A549 (cell line): ENCODE measurements around the gene MIA. TPM values are rescaled to one million over a fixed set of nuclear protein-coding genes. Genes with fewer than 3 reads are reported as not detected.

Experiments used
- ATAC-seq, 2 experiments: fragments of 200-7000 bp in 1 of 2; fragments of >200 bp in 1 of 2; cut with Nextera tagmentation in 1 of 2; cut with Tn5 transposase in 1 of 2; 3 replicates each; pipeline versions ENCODE4 v1.8.0 to v1.9.1; 2018 to 2020; ENCODE audit warnings: mild to moderate bottlenecking in 1 of 2, moderate library complexity in 1 of 2
- CTCF ChIA-PET: fragments of 300-600 bp; sonication (Branson Sonifier 250); formaldehyde crosslinking; extraction: SDS; loops from one replicate; lab custom pipeline; 2021; ENCODE audit warnings: antibody characterized with exemption, inconsistent platforms; lab: Yijun Ruan, JAX
- POLR2A ChIA-PET: fragments of 350-600 bp; formaldehyde crosslinking; extraction: SDS; loops from one replicate; lab custom pipeline; 2021; ENCODE audit warnings: antibody characterized with exemption, inconsistent platforms; lab: Yijun Ruan, JAX
- DNase-seq, 2 experiments: peaks; one replicate each; pipeline versions ENCODE4 v3.0.0 to v3.0.0-alpha.2; 2011 to 2016; ENCODE audit warnings: low read depth in 1 of 2, low spot score in 1 of 2
- FAIRE-seq: peaks from 2 replicates; lab custom pipeline; 2011; peaks lifted over from hg19 to GRCh38; lab: Jason Lieb, UNC
- H3K27ac ChIP-seq, 2 experiments: fragments of >200 bp; sonication (Bioruptor Twin); formaldehyde crosslinking; 3 replicates each; pipeline ENCODE4 v1.5.1; 2016 to 2017
- H3K4me1 ChIP-seq: fragments of >200 bp; sonication (Bioruptor Twin); formaldehyde crosslinking; 3 replicates; pipeline ENCODE4 v1.6.1; 2016
- H3K4me2 ChIP-seq: fragments of >200 bp; sonication (Bioruptor Twin); formaldehyde crosslinking; 3 replicates; pipeline ENCODE4 v1.6.1; 2016
- H3K4me3 ChIP-seq: fragments of >200 bp; sonication (Bioruptor Twin); formaldehyde crosslinking; 3 replicates; pipeline ENCODE4 v1.5.1; 2016
- H3K9me3 ChIP-seq: fragments of >200 bp; sonication (Bioruptor Twin); formaldehyde crosslinking; 3 replicates; pipeline ENCODE4 v1.6.1; 2016
- CEBPB ChIP-seq, 2 experiments: fragments of >200 bp in 1 of 2; sonication (Bioruptor Twin) in 1 of 2; formaldehyde crosslinking in 1 of 2; IDR thresholded peaks; 2 replicates each; pipeline ENCODE4 v1.6.1; 2012 to 2016
- CTCF ChIP-seq: fragments of >200 bp; sonication (Bioruptor Twin); formaldehyde crosslinking; IDR thresholded peaks from 3 replicates; pipeline ENCODE4 v1.5.1; 2016
- EHF ChIP-seq: fragments of 250-450 bp; sonication (Bioruptor Pico); IDR thresholded peaks from 2 replicates; pipeline ENCODE4 v1.5.0; 2020; ENCODE audit warnings: mild to moderate bottlenecking
- ESRRA ChIP-seq: fragments of 150-350 bp; IDR thresholded peaks from 2 replicates; pipeline ENCODE4 v1.6.1; 2014; ENCODE audit warnings: mild to moderate bottlenecking, low read length, borderline replicate concordance
- HDAC2 ChIP-seq: fragments of 200-600 bp; sonication (generic); IDR thresholded peaks from 2 replicates; pipeline ENCODE4 v1.6.1; 2016
- HOXA7 ChIP-seq: fragments of 250-450 bp; sonication (Bioruptor Pico); IDR thresholded peaks from 2 replicates; pipeline ENCODE4 v1.5.0; 2020; ENCODE audit warnings: mild to moderate bottlenecking, moderate library complexity
- HOXB5 ChIP-seq: fragments of 250-450 bp; sonication (Bioruptor Pico); IDR thresholded peaks from 2 replicates; pipeline ENCODE4 v1.5.0; 2020; ENCODE audit warnings: mild to moderate bottlenecking, moderate library complexity
- JUN ChIP-seq, 2 experiments: fragments of >200 bp; sonication (Bioruptor Twin); formaldehyde crosslinking; IDR thresholded peaks; 2 replicates in 1 of 2; 3 replicates in 1 of 2; pipeline ENCODE4 v1.6.1; 2016 to 2017
- MAFK ChIP-seq: fragments of 450-650 bp; IDR thresholded peaks from 2 replicates; pipeline ENCODE4 v1.6.1; 2014; ENCODE audit not compliant: partially characterized antibody
- MAZ ChIP-seq: fragments of 150-350 bp; IDR thresholded peaks from 2 replicates; pipeline ENCODE4 v1.6.1; 2014; ENCODE audit warnings: antibody characterized with exemption, low read depth, low read length, borderline replicate concordance
- NPAS2 ChIP-seq: fragments of 250-450 bp; sonication (Bioruptor Pico); IDR thresholded peaks from 2 replicates; pipeline ENCODE4 v1.8.0; 2022; ENCODE audit warnings: mild to moderate bottlenecking, moderate library complexity, borderline replicate concordance
- NR3C1 ChIP-seq: fragments of >200 bp; sonication (Bioruptor Twin); formaldehyde crosslinking; IDR thresholded peaks from 3 replicates; pipeline ENCODE4 v1.6.1; 2017
- RAD21 ChIP-seq, 2 experiments: fragments of >200 bp in 1 of 2; sonication (Bioruptor Twin) in 1 of 2; formaldehyde crosslinking in 1 of 2; IDR thresholded peaks in 1 of 2; conservative IDR thresholded peaks in 1 of 2; 2 replicates in 1 of 2; 3 replicates in 1 of 2; pipeline ENCODE4 v1.6.1; 2012 to 2018; ENCODE audit warnings: inconsistent platforms in 1 of 2
- RFX5 ChIP-seq: fragments of 450-650 bp; IDR thresholded peaks from 2 replicates; pipeline ENCODE4 v1.7.1; 2014; ENCODE audit warnings: antibody characterized with exemption, mild to moderate bottlenecking, moderate library complexity
- SMC3 ChIP-seq: fragments of >200 bp; sonication (Bioruptor Twin); formaldehyde crosslinking; IDR thresholded peaks from 3 replicates; pipeline ENCODE4 v1.6.1; 2018; ENCODE audit warnings: inconsistent platforms
- TP53 ChIP-seq: fragments of 250-450 bp; sonication (Bioruptor Pico); IDR thresholded peaks from 2 replicates; pipeline ENCODE4 v1.5.0; 2021; ENCODE audit warnings: mild to moderate bottlenecking, moderate library complexity
- ZNF302 ChIP-seq: fragments of 250-450 bp; sonication (Bioruptor Pico); IDR thresholded peaks from 2 replicates; pipeline ENCODE4 v1.9.0; 2021; ENCODE audit warnings: inconsistent platforms, mild to moderate bottlenecking, moderate library complexity
- WGBS: methylation state at CpG from one replicate; pipeline ENCODE4 v1.1.6; 2017; ENCODE audit errors: missing lambda C conversion rate; 5-methylcytosine and 5-hydroxymethylcytosine counted together
- polyA plus RNA-seq, 4 experiments: library from polyadenylated mRNA; depleted of rRNA in 3 of 4; stranded (reverse); fragments of >200 nt; fragmentation: RNase III in 1 of 4; extraction: RNeasy Plus Mini Kit Qiagen cat#74134 plus additional on column Dnase treatment in 1 of 4; gene quantifications; 2 replicates in 3 of 4; 3 replicates in 1 of 4; pipeline ENCODE4 v1.2.3, GENCODE V29; 2011 to 2017
- TF ChIP-seq, protein P1 (sequence below): IDR thresholded peaks from 2 replicates; pipeline ENCODE4 v1.6.1; 2012
- TF ChIP-seq, protein P2 (sequence below): IDR thresholded peaks from 2 replicates; pipeline ENCODE4 v1.6.1; 2012; ENCODE audit warnings: low read depth, borderline replicate concordance
- TF ChIP-seq, protein P3 (sequence below): fragments of 450-650 bp; IDR thresholded peaks from 2 replicates; pipeline ENCODE4 v1.6.1; 2014; ENCODE audit warnings: antibody characterized with exemption
- TF ChIP-seq, protein P4 (sequence below): fragments of 150-350 bp; IDR thresholded peaks from 2 replicates; pipeline ENCODE4 v1.6.1; 2014; ENCODE audit warnings: low read depth, mild to moderate bottlenecking, low read length
- TF ChIP-seq, protein P5 (sequence below): IDR thresholded peaks from 2 replicates; pipeline ENCODE4 v1.6.1; 2012

The MIA gene
- polyA plus RNA-seq, 2 of the 4 experiments (the other 2 are of a cell fraction), result not detected

GRCh38 chr19:40803857-40804782, 28.8 kb downstream of the MIA start:
- H3K4me2 ChIP-seq, result 0 out of 3 replicates have a peak overlapping the region, but pooled peaks have one; percentile 96
- H3K9me3 ChIP-seq, result no peaks in the 10 kb centered on the region
- ATAC-seq (no peak), FAIRE-seq (no peak), DNase-seq (no peak)
- ChIA-PET CTCF (interaction anchor here (0.5 to 15.7 kb wide), 10 partner anchors 11 to 802 kb away, joined by 3 to 162 read pairs (median 3); partner anchors contain the start of genes MIA and RAB4B), POLR2A (interaction anchor here (0.7 to 1.3 kb wide), 2 partner anchors 16 to 26 kb away, joined by 3 to 4 read pairs; partner anchors contain the start of gene RAB4B)
- peaks cover 61% of the 10 kb centered on the region for H3K4me1 ChIP-seq
- peak overlapping the region in 1 of 2 experiments; percentile 14; a peak in 1 of 6 replicates for H3K27ac ChIP-seq
- no peak overlapping the region for H3K4me3 ChIP-seq
- WGBS, result 91% methylated on average over 6 of the region's 6 CpGs
- TF ChIP-seq HDAC2, result no peak
- peak in 1 of 2 experiments; percentile 37; a peak in 1 of 5 replicates for TF ChIP-seq JUN (IDR thresholded peaks at IDR 0.05)

- POLR2A ChIA-PET, result interaction anchor here (0.7 to 3.3 kb wide), 3 partner anchors 15 to 27 kb away, joined by 3 to 17 read pairs (median 4); partner anchors contain the start of gene RAB4B
- no peak for TF ChIP-seq MAZ
- TF ChIP-seq CEBPB (IDR thresholded peaks at IDR 0.05), result no peak
- peak; percentile 16; the same call in 1 of the 3 replicates for TF ChIP-seq SMC3
- peak; percentile 33; the same call in 2 of the 3 replicates for TF ChIP-seq CTCF
- TF ChIP-seq TP53 (CRISPR knock-in tag), result no peak
- TF ChIP-seq JUN (IDR thresholded peaks at IDR 0.05), result peak in 1 of 2 experiments; percentile 19; a peak in 1 of 5 replicates
- TF ChIP-seq ZNF302 (CRISPR knock-in tag), result no peak
- no peak for TF ChIP-seq HDAC2
- peak; percentile 28 to 34; a peak in 2 of 5 replicates for TF ChIP-seq RAD21 (conservative IDR thresholded peaks at IDR 0.05 in 1 of 2, IDR thresholded peaks at IDR 0.05 in 1 of 2)
- TF ChIP-seq, protein P1, sequence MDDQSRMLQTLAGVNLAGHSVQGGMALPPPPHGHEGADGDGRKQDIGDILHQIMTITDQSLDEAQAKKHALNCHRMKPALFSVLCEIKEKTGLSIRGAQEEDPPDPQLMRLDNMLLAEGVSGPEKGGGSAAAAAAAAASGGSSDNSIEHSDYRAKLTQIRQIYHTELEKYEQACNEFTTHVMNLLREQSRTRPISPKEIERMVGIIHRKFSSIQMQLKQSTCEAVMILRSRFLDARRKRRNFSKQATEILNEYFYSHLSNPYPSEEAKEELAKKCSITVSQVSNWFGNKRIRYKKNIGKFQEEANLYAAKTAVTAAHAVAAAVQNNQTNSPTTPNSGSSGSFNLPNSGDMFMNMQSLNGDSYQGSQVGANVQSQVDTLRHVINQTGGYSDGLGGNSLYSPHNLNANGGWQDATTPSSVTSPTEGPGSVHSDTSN, result no peak
- no peak for TF ChIP-seq NR3C1
- TF ChIP-seq, all 56 proteins: peak for 4
- DNase-seq (no peak), FAIRE-seq (peak; percentile 84), ATAC-seq (no peak)
- H3K4me2 ChIP-seq, result no peak overlapping the region
- no peak overlapping the region for H3K4me3 ChIP-seq
- CTCF ChIA-PET, result interaction anchor here (0.5 to 15.7 kb wide), 13 partner anchors 9 to 335 kb away, joined by 3 to 162 read pairs (median 6); partner anchors contain the start of genes MIA and RAB4B
- H3K4me1 ChIP-seq, result peaks cover 61% of the 10 kb centered on the region
- H3K27ac ChIP-seq, result no peak overlapping the region
- H3K9me3 ChIP-seq, result no peaks in the 10 kb centered on the region
- 85% methylated on average over 7 of the region's 7 CpGs for WGBS
Observed at GRCh38 chr19:40804783-40805242, 29.5 kb downstream of the MIA start.

- no peaks in the 10 kb centered on the region for H3K9me3 ChIP-seq
- no peak for ATAC-seq
- POLR2A ChIA-PET, result interaction anchor here (0.7 to 3.3 kb wide), 2 partner anchors 15 to 27 kb away, joined by 3 to 17 read pairs; partner anchors contain the start of gene RAB4B
- H3K4me2 ChIP-seq, result no peak overlapping the region
- H3K4me1 ChIP-seq, result peaks cover 57% of the 10 kb centered on the region
- no peak for FAIRE-seq
- WGBS, result 74% methylated on average over 2 of the region's 2 CpGs
- DNase-seq, result no peak
- CTCF ChIA-PET, result interaction anchor here (0.8 to 15.7 kb wide), 24 partner anchors 9 to 503 kb away, joined by 3 to 162 read pairs (median 5); partner anchors contain the start of genes MIA and RAB4B
- H3K4me3 ChIP-seq, result no peak overlapping the region
- no peak overlapping the region for H3K27ac ChIP-seq
- TF ChIP-seq ESRRA (no peak), RFX5 (no peak), MAFK (no peak), NPAS2 (CRISPR knock-in tag) (no peak), HOXB5 (no peak), HOXA7 (CRISPR knock-in tag) (no peak), SMC3 (no peak), JUN (IDR thresholded peaks at IDR 0.05) (no peak), EHF (CRISPR knock-in tag) (no peak)
- TF ChIP-seq, protein P2, sequence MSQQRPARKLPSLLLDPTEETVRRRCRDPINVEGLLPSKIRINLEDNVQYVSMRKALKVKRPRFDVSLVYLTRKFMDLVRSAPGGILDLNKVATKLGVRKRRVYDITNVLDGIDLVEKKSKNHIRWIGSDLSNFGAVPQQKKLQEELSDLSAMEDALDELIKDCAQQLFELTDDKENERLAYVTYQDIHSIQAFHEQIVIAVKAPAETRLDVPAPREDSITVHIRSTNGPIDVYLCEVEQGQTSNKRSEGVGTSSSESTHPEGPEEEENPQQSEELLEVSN, result no peak
- TF ChIP-seq, protein P3, sequence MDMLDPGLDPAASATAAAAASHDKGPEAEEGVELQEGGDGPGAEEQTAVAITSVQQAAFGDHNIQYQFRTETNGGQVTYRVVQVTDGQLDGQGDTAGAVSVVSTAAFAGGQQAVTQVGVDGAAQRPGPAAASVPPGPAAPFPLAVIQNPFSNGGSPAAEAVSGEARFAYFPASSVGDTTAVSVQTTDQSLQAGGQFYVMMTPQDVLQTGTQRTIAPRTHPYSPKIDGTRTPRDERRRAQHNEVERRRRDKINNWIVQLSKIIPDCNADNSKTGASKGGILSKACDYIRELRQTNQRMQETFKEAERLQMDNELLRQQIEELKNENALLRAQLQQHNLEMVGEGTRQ, result no peak
- TF ChIP-seq, protein P4, sequence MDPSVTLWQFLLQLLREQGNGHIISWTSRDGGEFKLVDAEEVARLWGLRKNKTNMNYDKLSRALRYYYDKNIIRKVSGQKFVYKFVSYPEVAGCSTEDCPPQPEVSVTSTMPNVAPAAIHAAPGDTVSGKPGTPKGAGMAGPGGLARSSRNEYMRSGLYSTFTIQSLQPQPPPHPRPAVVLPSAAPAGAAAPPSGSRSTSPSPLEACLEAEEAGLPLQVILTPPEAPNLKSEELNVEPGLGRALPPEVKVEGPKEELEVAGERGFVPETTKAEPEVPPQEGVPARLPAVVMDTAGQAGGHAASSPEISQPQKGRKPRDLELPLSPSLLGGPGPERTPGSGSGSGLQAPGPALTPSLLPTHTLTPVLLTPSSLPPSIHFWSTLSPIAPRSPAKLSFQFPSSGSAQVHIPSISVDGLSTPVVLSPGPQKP, result no peak
- TF ChIP-seq, protein P5, sequence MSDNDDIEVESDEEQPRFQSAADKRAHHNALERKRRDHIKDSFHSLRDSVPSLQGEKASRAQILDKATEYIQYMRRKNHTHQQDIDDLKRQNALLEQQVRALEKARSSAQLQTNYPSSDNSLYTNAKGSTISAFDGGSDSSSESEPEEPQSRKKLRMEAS, result no peak
Observed at GRCh38 chr19:40805258-40805868, 30.0 kb downstream of the MIA start.
